ENCODE measurements around the gene EFHC1. TPM values are rescaled to one million over a fixed set of nuclear protein-coding genes. Genes with fewer than 3 reads are reported as not detected.

The EFHC1 gene
- total and polyA plus RNA-seq, 2 experiments from 2014 or later: 17.4 to 18.3 TPM

DNA sequence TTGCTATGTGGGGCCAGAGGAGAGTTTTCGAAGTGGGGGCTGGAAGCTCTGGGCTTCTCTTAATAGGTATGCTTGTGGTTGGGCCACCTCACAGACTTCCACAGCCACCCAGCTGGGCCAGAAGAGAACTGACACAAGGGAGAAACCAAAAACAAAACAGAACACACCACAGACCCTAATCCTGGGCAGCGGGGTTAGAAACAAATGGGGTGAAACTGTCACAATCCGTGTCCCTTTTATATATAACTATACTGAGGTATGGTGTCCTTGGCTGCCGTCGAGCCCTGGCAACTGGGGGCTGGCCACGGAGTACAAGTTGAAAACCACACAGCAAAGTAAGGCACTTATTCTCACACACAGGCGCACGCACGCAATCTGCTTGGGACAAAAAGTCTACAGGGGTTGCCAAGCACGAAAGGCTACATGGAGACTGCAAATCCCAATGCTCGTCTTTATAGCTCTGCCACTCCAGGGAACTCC is 78.4 kb downstream of the EFHC1 start:
- no peak overlapping the region for H2AFZ ChIP-seq
- no peaks in the 10 kb centered on the region for H3K4me1 ChIP-seq (ENCODE audit: insufficient read depth)
- H3K4me2 ChIP-seq: no peak overlapping the region
- no peaks in the 10 kb centered on the region for H3K79me2 ChIP-seq
- H4K20me1 ChIP-seq (ENCODE audit: insufficient read depth, poor library complexity, severe bottlenecking): no peaks in the 10 kb centered on the region
- no peaks in the 10 kb centered on the region for H3K9me3 ChIP-seq (ENCODE audit: low read depth)
- H3K27ac ChIP-seq: no peak overlapping the region
- WGBS (ENCODE audit: low lambda C conversion rate, missing lambda C conversion rate): 92% methylated on average over 11 of the region's 11 CpGs
- H3K36me3 ChIP-seq (replicated peaks; ENCODE audit: insufficient read depth, low read depth): no peaks in the 10 kb centered on the region
- no peaks in the 10 kb centered on the region for H3K27me3 ChIP-seq
- H3K4me3 ChIP-seq: no peak overlapping the region
- no peak for DNase-seq (ENCODE audit: low spot score)
- TF ChIP-seq, protein P1, sequence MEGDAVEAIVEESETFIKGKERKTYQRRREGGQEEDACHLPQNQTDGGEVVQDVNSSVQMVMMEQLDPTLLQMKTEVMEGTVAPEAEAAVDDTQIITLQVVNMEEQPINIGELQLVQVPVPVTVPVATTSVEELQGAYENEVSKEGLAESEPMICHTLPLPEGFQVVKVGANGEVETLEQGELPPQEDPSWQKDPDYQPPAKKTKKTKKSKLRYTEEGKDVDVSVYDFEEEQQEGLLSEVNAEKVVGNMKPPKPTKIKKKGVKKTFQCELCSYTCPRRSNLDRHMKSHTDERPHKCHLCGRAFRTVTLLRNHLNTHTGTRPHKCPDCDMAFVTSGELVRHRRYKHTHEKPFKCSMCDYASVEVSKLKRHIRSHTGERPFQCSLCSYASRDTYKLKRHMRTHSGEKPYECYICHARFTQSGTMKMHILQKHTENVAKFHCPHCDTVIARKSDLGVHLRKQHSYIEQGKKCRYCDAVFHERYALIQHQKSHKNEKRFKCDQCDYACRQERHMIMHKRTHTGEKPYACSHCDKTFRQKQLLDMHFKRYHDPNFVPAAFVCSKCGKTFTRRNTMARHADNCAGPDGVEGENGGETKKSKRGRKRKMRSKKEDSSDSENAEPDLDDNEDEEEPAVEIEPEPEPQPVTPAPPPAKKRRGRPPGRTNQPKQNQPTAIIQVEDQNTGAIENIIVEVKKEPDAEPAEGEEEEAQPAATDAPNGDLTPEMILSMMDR (IDR thresholded peaks at IDR 0.05; ENCODE audit: poor library complexity): no peak
- no peak for TF ChIP-seq EZH2 (IDR thresholded peaks at IDR 0.05; ENCODE audit: borderline replicate concordance)
- TF ChIP-seq EZH2phosphoT487 (IDR thresholded peaks at IDR 0.05; ENCODE audit: low read depth, severe bottlenecking, unreplicated experiment): no peak
- no peaks in the 10 kb centered on the region for H3K9me2 ChIP-seq (replicated peaks; ENCODE audit: insufficient read depth)

DNA sequence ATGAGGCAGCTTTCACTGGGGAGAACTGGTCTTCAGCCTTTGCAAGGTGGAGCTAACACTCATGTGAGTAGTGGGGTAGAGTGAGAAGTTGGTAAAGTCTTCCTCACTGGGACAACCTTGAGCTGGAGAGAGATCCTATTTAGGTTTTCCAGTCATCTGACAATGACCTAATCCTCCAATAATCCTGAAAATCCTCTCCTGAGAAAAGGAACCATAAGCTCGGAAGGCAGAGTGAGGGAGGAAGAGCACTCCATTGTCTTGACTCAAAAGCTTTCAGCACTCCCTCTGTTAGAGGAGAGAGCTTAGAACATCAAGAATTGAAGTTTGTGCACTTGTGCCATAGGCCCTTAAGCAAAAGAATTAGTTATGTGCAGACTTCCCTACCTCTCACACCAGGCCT is 78.9 kb downstream of the EFHC1 start:
- Histone ChIP-seq H4K20me1 (ENCODE audit: insufficient read depth, poor library complexity, severe bottlenecking) (no peaks in the 10 kb centered on the region), H3K36me3 (replicated peaks; ENCODE audit: insufficient read depth, low read depth) (no peaks in the 10 kb centered on the region), H3K79me2 (no peaks in the 10 kb centered on the region), H3K4me3 (no peak overlapping the region), H2AFZ (no peak overlapping the region), H3K4me1 (ENCODE audit: insufficient read depth) (no peaks in the 10 kb centered on the region), H3K9me2 (replicated peaks; ENCODE audit: insufficient read depth) (no peaks in the 10 kb centered on the region), H3K4me2 (no peak overlapping the region), H3K27me3 (no peaks in the 10 kb centered on the region), H3K9me3 (ENCODE audit: low read depth) (no peaks in the 10 kb centered on the region), H3K27ac (no peak overlapping the region)
- TF ChIP-seq, protein P1 (IDR thresholded peaks at IDR 0.05; ENCODE audit: poor library complexity): no peak
- TF ChIP-seq EZH2 (IDR thresholded peaks at IDR 0.05; ENCODE audit: borderline replicate concordance) (no peak), EZH2phosphoT487 (IDR thresholded peaks at IDR 0.05; ENCODE audit: low read depth, severe bottlenecking, unreplicated experiment) (no peak)
- DNase-seq (ENCODE audit: low spot score): no peak
- 90% methylated on average over 1 of the region's 1 CpG for WGBS (ENCODE audit: low lambda C conversion rate, missing lambda C conversion rate)

DNA sequence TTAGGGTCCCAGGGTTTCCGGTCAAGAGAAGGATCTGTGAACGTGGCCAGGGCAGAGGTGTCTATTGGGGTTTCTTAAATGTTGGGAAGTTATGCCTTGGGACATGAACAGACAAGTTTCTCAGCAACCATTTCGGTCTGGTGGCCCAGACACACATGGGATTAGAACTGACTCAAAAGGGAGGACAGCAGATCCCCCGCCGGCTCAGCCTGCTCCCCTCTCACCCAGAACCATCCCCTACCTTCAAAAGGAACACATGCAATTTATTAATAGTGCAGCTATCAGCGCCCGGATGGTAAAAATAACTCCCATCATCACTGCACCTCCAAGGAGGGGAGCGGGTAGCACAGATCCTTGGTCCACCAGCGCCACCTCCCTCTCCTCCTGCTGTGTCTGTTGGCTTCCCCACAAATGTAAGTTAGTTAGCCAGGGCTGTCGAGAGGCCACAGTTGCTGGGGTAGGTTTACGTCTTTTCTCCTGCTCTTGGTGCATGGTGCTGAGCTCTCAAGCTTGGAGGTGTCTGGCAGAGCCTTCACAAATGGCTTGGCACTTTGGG is 79.6 kb downstream of the EFHC1 start:
- H3K4me3 ChIP-seq: no peak overlapping the region
- no peaks in the 10 kb centered on the region for H3K79me2 ChIP-seq
- H4K20me1 ChIP-seq (ENCODE audit: insufficient read depth, poor library complexity, severe bottlenecking): no peaks in the 10 kb centered on the region
- 98% methylated on average over 11 of the region's 11 CpGs for WGBS (ENCODE audit: low lambda C conversion rate, missing lambda C conversion rate)
- no peak for TF ChIP-seq EZH2 (IDR thresholded peaks at IDR 0.05; ENCODE audit: borderline replicate concordance)
- TF ChIP-seq EZH2phosphoT487 (IDR thresholded peaks at IDR 0.05; ENCODE audit: low read depth, severe bottlenecking, unreplicated experiment): no peak
- TF ChIP-seq, protein P1 (IDR thresholded peaks at IDR 0.05; ENCODE audit: poor library complexity): no peak
- DNase-seq (ENCODE audit: low spot score): no peak
- no peaks in the 10 kb centered on the region for H3K27me3 ChIP-seq
- H2AFZ ChIP-seq: no peak overlapping the region
- no peaks in the 10 kb centered on the region for H3K9me3 ChIP-seq (ENCODE audit: low read depth)
- H3K9me2 ChIP-seq (replicated peaks; ENCODE audit: insufficient read depth): no peaks in the 10 kb centered on the region
- H3K27ac ChIP-seq: no peak overlapping the region
- H3K36me3 ChIP-seq (replicated peaks; ENCODE audit: insufficient read depth, low read depth): no peaks in the 10 kb centered on the region
- H3K4me2 ChIP-seq: no peak overlapping the region
- no peaks in the 10 kb centered on the region for H3K4me1 ChIP-seq (ENCODE audit: insufficient read depth)
